ENCODE results near the gene CHGA. TPM values are rescaled to one million over a fixed set of nuclear protein-coding genes. Genes with fewer than 3 reads are reported as not detected.

Gene CHGA
- total and polyA plus RNA-seq, 11 donors: 0.07 to 0.19 TPM; not detected in 9

DNA sequence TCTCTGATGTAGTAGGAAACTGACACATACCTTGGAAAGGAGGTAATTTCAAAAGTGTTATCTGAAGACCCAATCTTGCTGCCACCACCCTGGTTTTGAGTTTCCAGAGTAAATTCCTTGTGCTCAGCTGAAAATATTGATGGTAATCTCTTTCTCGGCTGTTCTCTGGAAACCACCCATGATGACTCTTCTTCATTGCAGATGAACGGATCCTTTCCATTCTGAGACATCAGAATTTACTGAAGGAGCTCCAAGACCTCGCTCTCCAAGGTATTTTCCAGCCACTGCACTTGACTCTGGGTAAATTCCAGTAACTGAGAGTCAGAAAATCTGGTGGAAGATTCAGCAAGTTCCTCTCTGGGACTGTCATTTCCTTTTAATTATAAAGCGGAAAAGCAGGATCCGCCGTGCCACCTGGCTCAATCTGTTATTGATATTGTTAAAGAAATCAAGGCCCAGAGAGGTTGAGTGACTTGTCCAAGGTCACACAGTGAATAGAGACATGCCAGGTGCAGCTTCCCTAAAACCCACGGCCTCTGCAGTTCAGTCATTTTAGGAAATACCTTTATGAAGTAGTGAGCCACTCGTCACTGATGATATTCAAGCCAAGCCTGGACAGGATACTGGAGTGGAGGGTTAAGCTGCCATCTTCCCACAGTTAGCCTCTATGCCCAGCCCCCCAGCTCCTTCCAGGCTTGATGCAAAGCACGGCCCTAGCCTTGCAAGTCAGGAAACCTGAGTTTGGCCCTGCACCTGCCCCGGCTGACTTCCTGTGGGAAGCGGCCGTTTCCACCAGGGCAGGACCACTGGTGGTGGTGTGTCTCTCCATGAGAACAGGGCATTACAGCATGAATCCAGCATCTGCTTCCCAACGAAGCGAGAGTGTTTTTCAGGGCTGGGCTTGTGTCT lies 4.7 kb downstream of the CHGA start:
- Histone ChIP-seq H3K4me3 (no peak overlapping the region), H3K36me3 (no peaks in the 10 kb centered on the region), H3K27ac (no peak overlapping the region), H3K4me1 (peaks cover 0 to 8% (median 0%) of the 10 kb centered on the region in 12 donors), H3K9me3 (no peaks in the 10 kb centered on the region), H3K27me3 (peaks cover 6 to 16% (median 8%) of the 10 kb centered on the region in 9 donors)
- ATAC-seq (no peak), DNase-seq (no peak)
- intact Hi-C loops (cut with DNase I): no loop called here
- TF ChIP-seq, protein P1, sequence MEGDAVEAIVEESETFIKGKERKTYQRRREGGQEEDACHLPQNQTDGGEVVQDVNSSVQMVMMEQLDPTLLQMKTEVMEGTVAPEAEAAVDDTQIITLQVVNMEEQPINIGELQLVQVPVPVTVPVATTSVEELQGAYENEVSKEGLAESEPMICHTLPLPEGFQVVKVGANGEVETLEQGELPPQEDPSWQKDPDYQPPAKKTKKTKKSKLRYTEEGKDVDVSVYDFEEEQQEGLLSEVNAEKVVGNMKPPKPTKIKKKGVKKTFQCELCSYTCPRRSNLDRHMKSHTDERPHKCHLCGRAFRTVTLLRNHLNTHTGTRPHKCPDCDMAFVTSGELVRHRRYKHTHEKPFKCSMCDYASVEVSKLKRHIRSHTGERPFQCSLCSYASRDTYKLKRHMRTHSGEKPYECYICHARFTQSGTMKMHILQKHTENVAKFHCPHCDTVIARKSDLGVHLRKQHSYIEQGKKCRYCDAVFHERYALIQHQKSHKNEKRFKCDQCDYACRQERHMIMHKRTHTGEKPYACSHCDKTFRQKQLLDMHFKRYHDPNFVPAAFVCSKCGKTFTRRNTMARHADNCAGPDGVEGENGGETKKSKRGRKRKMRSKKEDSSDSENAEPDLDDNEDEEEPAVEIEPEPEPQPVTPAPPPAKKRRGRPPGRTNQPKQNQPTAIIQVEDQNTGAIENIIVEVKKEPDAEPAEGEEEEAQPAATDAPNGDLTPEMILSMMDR (IDR thresholded peaks at IDR 0.05): no peak
- TF ChIP-seq POLR2A (IDR thresholded peaks at IDR 0.05): no peak
- WGBS, 4 donors: 51 to 63% (median 54%) methylated on average over 13 to 14 of the region's 14 CpGs

DNA sequence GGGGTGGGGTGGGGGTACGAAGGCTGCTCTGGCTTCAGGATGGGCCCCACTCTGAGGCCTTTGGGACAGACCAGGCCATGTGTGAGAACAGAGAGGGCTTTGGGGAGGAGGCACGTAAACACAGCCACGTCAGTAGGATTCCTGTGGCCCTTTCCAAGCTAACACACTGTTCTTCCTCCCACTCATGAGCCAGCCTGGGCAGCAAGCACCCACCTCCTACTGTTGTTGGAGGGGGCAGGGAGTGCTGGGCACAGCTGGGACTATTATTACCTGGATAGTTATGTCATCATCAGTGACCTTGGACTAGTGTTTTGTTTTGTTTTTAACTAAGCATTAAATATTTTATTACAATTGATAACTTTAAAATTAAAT lies 5.3 kb downstream of the CHGA start:
- Histone ChIP-seq H3K4me1 (peaks cover 0 to 3% (median 0%) of the 10 kb centered on the region in 12 donors), H3K27me3 (peaks cover 0 to 10% (median 4%) of the 10 kb centered on the region in 9 donors), H3K27ac (no peak overlapping the region), H3K4me3 (no peak overlapping the region), H3K36me3 (no peaks in the 10 kb centered on the region), H3K9me3 (no peaks in the 10 kb centered on the region)
- DNase-seq (no peak), ATAC-seq (no peak)
- TF ChIP-seq, protein P1 (IDR thresholded peaks at IDR 0.05): no peak
- no peak for TF ChIP-seq POLR2A (IDR thresholded peaks at IDR 0.05)
- 63 to 80% (median 69%) methylated on average over 2 to 3 of the region's 3 CpGs for WGBS, 4 donors
- intact Hi-C loops (cut with DNase I): no loop called here

DNA sequence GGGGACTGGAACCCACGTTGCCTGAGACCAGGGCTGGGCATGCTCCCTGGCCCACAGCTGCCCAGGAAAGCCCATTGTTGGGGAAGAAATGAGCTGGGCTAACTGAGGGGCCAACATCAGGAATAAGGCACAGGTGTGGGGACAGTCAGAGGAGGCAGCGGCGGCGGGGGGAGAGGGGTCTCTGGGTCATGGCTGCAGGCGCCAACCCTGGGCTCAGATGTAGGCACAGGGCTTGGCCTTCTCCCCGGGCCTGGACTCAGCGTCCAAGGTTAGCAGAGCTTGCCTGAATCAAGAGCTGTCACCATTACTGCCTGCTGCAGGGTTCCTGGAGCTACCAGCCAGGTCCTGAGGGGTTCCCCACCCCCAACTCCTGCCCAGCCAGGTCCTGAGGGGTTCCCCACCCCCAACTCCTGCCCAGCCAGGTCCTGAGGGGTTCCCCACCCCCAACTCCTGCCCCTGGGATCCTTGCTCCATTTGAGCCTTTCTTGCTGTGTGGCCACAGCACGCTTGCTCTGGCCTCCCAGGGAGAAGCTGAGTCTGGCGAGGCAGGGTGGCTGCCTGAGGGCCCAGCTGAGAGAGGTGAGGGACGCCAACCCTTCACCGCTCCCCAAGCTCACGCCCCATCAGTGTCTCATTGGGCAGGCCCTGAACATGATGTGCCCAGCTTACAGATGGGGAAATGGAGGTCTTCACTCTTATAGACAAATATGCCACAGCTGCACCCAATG lies 6.2 kb downstream of the CHGA start:
- no peak for ATAC-seq
- Histone ChIP-seq H3K27ac (no peak overlapping the region), H3K27me3 (peaks cover 0 to 4% (median 0%) of the 10 kb centered on the region in 9 donors), H3K9me3 (no peaks in the 10 kb centered on the region), H3K36me3 (no peaks in the 10 kb centered on the region), H3K4me1 (no peaks in the 10 kb centered on the region), H3K4me3 (no peak overlapping the region)
- intact Hi-C loops (cut with DNase I): no loop called here
- WGBS, 4 donors: 80 to 88% (median 85%) methylated on average over 7 to 12 of the region's 12 CpGs
- DNase-seq: no peak
- TF ChIP-seq, protein P1 (IDR thresholded peaks at IDR 0.05): no peak
- no peak for TF ChIP-seq POLR2A (IDR thresholded peaks at IDR 0.05)

Data from heart left ventricle (tissue), 16 donors.